GM23338 (cell line): ENCODE measurements around the gene PIRT. TPM values are rescaled to one million over a fixed set of nuclear protein-coding genes. Genes with fewer than 3 reads are reported as not detected.

Source experiments
- ATAC-seq: fragments of 200-7000 bp; cut with Tn5 transposase; 3 replicates; pipeline ENCODE4 v1.9.1; 2020
- DNase-seq: peaks from one replicate; pipeline ENCODE4 v3.0.0-alpha.2; 2015; ENCODE audit warnings: low spot score
- H2AFZ ChIP-seq: fragments of 200-600 bp; sonication (generic); 2 replicates; pipeline ENCODE4 v1.8.0; 2016; ENCODE audit warnings: antibody characterized with exemption, mild to moderate bottlenecking, moderate library complexity
- H3F3A ChIP-seq: fragments of 200-600 bp; sonication (generic); replicated peaks from 2 replicates; pipeline ENCODE4 v1.8.0; 2017; ENCODE audit warnings: antibody characterized with exemption, mixed run types, low read depth
- H3K27ac ChIP-seq: fragments of 200-600 bp; sonication (generic); 2 replicates; pipeline ENCODE4 v1.6.1; 2016; ENCODE audit warnings: low read depth
- H3K27me3 ChIP-seq: fragments of 200-600 bp; sonication (generic); 2 replicates; pipeline ENCODE4 v1.8.0; 2016; ENCODE audit warnings: mild to moderate bottlenecking, mixed run types, moderate library complexity; ENCODE audit not compliant: insufficient read depth
- H3K36me3 ChIP-seq: fragments of 200-600 bp; sonication (generic); 2 replicates; pipeline ENCODE4 v1.8.0; 2016; ENCODE audit warnings: mild to moderate bottlenecking; ENCODE audit not compliant: insufficient read depth
- H3K4me1 ChIP-seq: fragments of 200-600 bp; sonication (generic); 2 replicates; pipeline ENCODE4 v1.8.0; 2016; ENCODE audit warnings: mild to moderate bottlenecking, moderate library complexity; ENCODE audit not compliant: insufficient read depth
- H3K4me2 ChIP-seq: fragments of 200-600 bp; sonication (generic); 2 replicates; pipeline ENCODE4 v1.7.1; 2017; ENCODE audit warnings: mixed run types
- H3K4me3 ChIP-seq: fragments of 200-600 bp; sonication (generic); 2 replicates; pipeline ENCODE4 v1.6.1; 2016; ENCODE audit warnings: mixed run types
- H3K79me2 ChIP-seq: fragments of 200-600 bp; sonication (generic); replicated peaks from 2 replicates; pipeline ENCODE4 v1.8.0; 2017; ENCODE audit warnings: mild to moderate bottlenecking; ENCODE audit not compliant: insufficient read depth
- H3K9me2 ChIP-seq: fragments of 200-600 bp; sonication (generic); 2 replicates; pipeline ENCODE4 v1.8.0; 2017; ENCODE audit not compliant: insufficient read depth
- H4K20me1 ChIP-seq: fragments of 200-600 bp; sonication (generic); replicated peaks from 2 replicates; pipeline ENCODE4 v1.8.0; 2017; ENCODE audit warnings: mild to moderate bottlenecking; ENCODE audit not compliant: insufficient read depth
- H3K27ac Mint-ChIP-seq: 2 replicates; pipeline ENCODE4 v1.8.0; 2020; ENCODE audit warnings: inconsistent platforms, mild to moderate bottlenecking, moderate library complexity, mixed read lengths
- H3K27me3 Mint-ChIP-seq: 3 replicates; pipeline ENCODE4 v1.8.0; 2022; ENCODE audit warnings: low read depth, mild to moderate bottlenecking, moderate library complexity, mixed read lengths, inconsistent platforms; ENCODE audit not compliant: insufficient read depth, poor library complexity
- H3K36me3 Mint-ChIP-seq: 3 replicates; pipeline ENCODE4 v1.8.0; 2021; ENCODE audit warnings: low read depth, mild to moderate bottlenecking, inconsistent platforms, moderate library complexity, mixed read lengths
- H3K4me1 Mint-ChIP-seq: 3 replicates; pipeline ENCODE4 v1.8.0; 2020; ENCODE audit warnings: mild to moderate bottlenecking, inconsistent platforms, mixed read lengths
- H3K4me3 Mint-ChIP-seq: 3 replicates; pipeline ENCODE4 v1.8.0; 2021; ENCODE audit warnings: moderate library complexity, mild to moderate bottlenecking, inconsistent platforms, mixed read lengths
- H3K9me3 Mint-ChIP-seq: 3 replicates; pipeline ENCODE4 v1.8.0; 2020; ENCODE audit warnings: moderate library complexity, mild to moderate bottlenecking, inconsistent platforms, mixed read lengths
- CREB1 ChIP-seq: fragments of 250-450 bp; sonication (Bioruptor Pico); IDR thresholded peaks from 2 replicates; pipeline ENCODE4 v1.5.0; 2020; ENCODE audit warnings: low read depth, mild to moderate bottlenecking, moderate library complexity
- EZH2 ChIP-seq: fragments of 200-600 bp; sonication (generic); IDR thresholded peaks from one replicate; pipeline ENCODE4 v1.8.0; 2017; ENCODE audit warnings: antibody characterized with exemption, mild to moderate bottlenecking, low read depth; ENCODE audit not compliant: unreplicated experiment
- EZH2phosphoT487 ChIP-seq: fragments of 200-600 bp; sonication (generic); IDR thresholded peaks from one replicate; pipeline ENCODE4 v1.8.1; 2018; ENCODE audit warnings: antibody characterized with exemption; ENCODE audit not compliant: unreplicated experiment
- JUNB ChIP-seq: IDR thresholded peaks from one replicate; pipeline ENCODE4 v1.6.1; 2016; ENCODE audit warnings: antibody characterized with exemption; ENCODE audit not compliant: unreplicated experiment
- NANOG ChIP-seq: IDR thresholded peaks from 2 replicates; pipeline ENCODE4 v1.6.1; 2016; ENCODE audit warnings: antibody characterized with exemption, borderline replicate concordance
- POLR2AphosphoS5 ChIP-seq: IDR thresholded peaks from 2 replicates; pipeline ENCODE4 v1.6.1; 2016; ENCODE audit warnings: antibody characterized with exemption, low read depth
- STAT1 ChIP-seq: IDR thresholded peaks from one replicate; pipeline ENCODE4 v1.6.1; 2016; ENCODE audit warnings: antibody characterized with exemption; ENCODE audit not compliant: unreplicated experiment
- ZNF114 ChIP-seq: fragments of 250-450 bp; sonication (Bioruptor Pico); IDR thresholded peaks from 2 replicates; pipeline ENCODE4 v1.5.0; 2020; ENCODE audit warnings: mild to moderate bottlenecking, moderate library complexity
- ZNF331 ChIP-seq: fragments of 250-450 bp; sonication (Bioruptor Pico); IDR thresholded peaks from 2 replicates; pipeline ENCODE4 v1.5.0; 2020; ENCODE audit warnings: low read depth, mild to moderate bottlenecking, moderate library complexity
- polyA plus RNA-seq: library from polyadenylated mRNA; unstranded; fragments of >200 nt; fragmentation: Nextera tagmentation; extraction: Ambion mirVana; gene quantifications from 2 replicates; pipeline ENCODE4 v1.2.1, GENCODE V29; 2016
- total RNA-seq: library from RNA; depleted of rRNA; stranded (reverse); fragments of >200 nt; shearing (Covaris generic); gene quantifications from 2 replicates; pipeline ENCODE4 v1.2.3, GENCODE V29; 2014
- TF ChIP-seq, protein P1 (sequence below), 2 experiments: fragments of 200-600 bp in 1 of 2; sonication (generic) in 1 of 2; conservative IDR thresholded peaks; 2 replicates each; pipeline versions ENCODE4 v1.5.1 to v1.6.1; 2016 to 2017; ENCODE audit warnings: antibody characterized with exemption in 2 of 2, low read depth in 2 of 2, mild to moderate bottlenecking in 2 of 2, moderate library complexity in 1 of 2
- TF ChIP-seq, protein P2 (sequence below): IDR thresholded peaks from one replicate; pipeline ENCODE4 v1.6.1; 2018; ENCODE audit warnings: antibody characterized with exemption; ENCODE audit not compliant: unreplicated experiment
- TF ChIP-seq, protein P3 (sequence below): IDR thresholded peaks from 2 replicates; pipeline ENCODE4 v1.6.1; 2016; ENCODE audit warnings: antibody characterized with exemption
- TF ChIP-seq, protein P4 (sequence below): fragments of 250-450 bp; sonication (Bioruptor Pico); IDR thresholded peaks from 2 replicates; pipeline ENCODE4 v1.5.0; 2020; ENCODE audit warnings: mild to moderate bottlenecking, moderate library complexity

PIRT gene
- total and polyA plus RNA-seq, 2 experiments from 2014 or later, result not detected

DNA sequence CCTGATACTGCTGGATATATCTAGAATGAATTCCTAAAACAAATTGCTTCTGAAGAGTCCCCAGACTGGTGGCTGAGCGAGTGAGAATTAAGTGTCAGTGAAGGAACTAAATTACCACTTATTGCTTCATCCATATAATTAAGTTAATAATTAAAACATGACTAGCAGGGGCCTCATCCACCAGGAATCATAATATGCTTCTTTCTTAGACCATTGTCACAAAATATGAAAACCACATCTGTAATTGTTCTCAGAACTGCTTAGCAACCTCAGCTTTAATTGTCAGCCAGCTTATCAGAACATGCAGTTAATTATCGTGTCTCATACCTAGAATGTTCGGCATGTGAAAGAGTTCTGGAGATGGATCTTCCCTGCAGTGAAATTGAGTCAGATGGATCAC is 21.2 kb upstream of the PIRT start:
- H3K27me3 Mint-ChIP-seq, result peaks cover 10% of the 10 kb centered on the region
- H3K4me1 Mint-ChIP-seq, result no peaks in the 10 kb centered on the region
- H2AFZ ChIP-seq, result no peak overlapping the region
- no peaks in the 10 kb centered on the region for H3K79me2 ChIP-seq
- H3K36me3 ChIP-seq, result no peaks in the 10 kb centered on the region; the same call in 1 of the 2 replicates
- no peak for TF ChIP-seq EZH2
- TF ChIP-seq STAT1, result no peak
- no peak for TF ChIP-seq ZNF331 (CRISPR knock-in tag)
- TF ChIP-seq, protein P1, sequence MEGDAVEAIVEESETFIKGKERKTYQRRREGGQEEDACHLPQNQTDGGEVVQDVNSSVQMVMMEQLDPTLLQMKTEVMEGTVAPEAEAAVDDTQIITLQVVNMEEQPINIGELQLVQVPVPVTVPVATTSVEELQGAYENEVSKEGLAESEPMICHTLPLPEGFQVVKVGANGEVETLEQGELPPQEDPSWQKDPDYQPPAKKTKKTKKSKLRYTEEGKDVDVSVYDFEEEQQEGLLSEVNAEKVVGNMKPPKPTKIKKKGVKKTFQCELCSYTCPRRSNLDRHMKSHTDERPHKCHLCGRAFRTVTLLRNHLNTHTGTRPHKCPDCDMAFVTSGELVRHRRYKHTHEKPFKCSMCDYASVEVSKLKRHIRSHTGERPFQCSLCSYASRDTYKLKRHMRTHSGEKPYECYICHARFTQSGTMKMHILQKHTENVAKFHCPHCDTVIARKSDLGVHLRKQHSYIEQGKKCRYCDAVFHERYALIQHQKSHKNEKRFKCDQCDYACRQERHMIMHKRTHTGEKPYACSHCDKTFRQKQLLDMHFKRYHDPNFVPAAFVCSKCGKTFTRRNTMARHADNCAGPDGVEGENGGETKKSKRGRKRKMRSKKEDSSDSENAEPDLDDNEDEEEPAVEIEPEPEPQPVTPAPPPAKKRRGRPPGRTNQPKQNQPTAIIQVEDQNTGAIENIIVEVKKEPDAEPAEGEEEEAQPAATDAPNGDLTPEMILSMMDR (conservative IDR thresholded peaks at IDR 0.05; ENCODE audit: low read depth in 2 of 2), result no peak
- TF ChIP-seq CREB1 (CRISPR knock-in tag), result no peak
- TF ChIP-seq JUNB, result no peak
- no peak for TF ChIP-seq ZNF114 (CRISPR knock-in tag)
- TF ChIP-seq NANOG, result no peak
- TF ChIP-seq, protein P2, sequence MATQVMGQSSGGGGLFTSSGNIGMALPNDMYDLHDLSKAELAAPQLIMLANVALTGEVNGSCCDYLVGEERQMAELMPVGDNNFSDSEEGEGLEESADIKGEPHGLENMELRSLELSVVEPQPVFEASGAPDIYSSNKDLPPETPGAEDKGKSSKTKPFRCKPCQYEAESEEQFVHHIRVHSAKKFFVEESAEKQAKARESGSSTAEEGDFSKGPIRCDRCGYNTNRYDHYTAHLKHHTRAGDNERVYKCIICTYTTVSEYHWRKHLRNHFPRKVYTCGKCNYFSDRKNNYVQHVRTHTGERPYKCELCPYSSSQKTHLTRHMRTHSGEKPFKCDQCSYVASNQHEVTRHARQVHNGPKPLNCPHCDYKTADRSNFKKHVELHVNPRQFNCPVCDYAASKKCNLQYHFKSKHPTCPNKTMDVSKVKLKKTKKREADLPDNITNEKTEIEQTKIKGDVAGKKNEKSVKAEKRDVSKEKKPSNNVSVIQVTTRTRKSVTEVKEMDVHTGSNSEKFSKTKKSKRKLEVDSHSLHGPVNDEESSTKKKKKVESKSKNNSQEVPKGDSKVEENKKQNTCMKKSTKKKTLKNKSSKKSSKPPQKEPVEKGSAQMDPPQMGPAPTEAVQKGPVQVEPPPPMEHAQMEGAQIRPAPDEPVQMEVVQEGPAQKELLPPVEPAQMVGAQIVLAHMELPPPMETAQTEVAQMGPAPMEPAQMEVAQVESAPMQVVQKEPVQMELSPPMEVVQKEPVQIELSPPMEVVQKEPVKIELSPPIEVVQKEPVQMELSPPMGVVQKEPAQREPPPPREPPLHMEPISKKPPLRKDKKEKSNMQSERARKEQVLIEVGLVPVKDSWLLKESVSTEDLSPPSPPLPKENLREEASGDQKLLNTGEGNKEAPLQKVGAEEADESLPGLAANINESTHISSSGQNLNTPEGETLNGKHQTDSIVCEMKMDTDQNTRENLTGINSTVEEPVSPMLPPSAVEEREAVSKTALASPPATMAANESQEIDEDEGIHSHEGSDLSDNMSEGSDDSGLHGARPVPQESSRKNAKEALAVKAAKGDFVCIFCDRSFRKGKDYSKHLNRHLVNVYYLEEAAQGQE, result no peak
- TF ChIP-seq, protein P3, sequence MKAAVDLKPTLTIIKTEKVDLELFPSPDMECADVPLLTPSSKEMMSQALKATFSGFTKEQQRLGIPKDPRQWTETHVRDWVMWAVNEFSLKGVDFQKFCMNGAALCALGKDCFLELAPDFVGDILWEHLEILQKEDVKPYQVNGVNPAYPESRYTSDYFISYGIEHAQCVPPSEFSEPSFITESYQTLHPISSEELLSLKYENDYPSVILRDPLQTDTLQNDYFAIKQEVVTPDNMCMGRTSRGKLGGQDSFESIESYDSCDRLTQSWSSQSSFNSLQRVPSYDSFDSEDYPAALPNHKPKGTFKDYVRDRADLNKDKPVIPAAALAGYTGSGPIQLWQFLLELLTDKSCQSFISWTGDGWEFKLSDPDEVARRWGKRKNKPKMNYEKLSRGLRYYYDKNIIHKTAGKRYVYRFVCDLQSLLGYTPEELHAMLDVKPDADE, result no peak
- TF ChIP-seq EZH2phosphoT487, result no peak
- TF ChIP-seq, protein P4, sequence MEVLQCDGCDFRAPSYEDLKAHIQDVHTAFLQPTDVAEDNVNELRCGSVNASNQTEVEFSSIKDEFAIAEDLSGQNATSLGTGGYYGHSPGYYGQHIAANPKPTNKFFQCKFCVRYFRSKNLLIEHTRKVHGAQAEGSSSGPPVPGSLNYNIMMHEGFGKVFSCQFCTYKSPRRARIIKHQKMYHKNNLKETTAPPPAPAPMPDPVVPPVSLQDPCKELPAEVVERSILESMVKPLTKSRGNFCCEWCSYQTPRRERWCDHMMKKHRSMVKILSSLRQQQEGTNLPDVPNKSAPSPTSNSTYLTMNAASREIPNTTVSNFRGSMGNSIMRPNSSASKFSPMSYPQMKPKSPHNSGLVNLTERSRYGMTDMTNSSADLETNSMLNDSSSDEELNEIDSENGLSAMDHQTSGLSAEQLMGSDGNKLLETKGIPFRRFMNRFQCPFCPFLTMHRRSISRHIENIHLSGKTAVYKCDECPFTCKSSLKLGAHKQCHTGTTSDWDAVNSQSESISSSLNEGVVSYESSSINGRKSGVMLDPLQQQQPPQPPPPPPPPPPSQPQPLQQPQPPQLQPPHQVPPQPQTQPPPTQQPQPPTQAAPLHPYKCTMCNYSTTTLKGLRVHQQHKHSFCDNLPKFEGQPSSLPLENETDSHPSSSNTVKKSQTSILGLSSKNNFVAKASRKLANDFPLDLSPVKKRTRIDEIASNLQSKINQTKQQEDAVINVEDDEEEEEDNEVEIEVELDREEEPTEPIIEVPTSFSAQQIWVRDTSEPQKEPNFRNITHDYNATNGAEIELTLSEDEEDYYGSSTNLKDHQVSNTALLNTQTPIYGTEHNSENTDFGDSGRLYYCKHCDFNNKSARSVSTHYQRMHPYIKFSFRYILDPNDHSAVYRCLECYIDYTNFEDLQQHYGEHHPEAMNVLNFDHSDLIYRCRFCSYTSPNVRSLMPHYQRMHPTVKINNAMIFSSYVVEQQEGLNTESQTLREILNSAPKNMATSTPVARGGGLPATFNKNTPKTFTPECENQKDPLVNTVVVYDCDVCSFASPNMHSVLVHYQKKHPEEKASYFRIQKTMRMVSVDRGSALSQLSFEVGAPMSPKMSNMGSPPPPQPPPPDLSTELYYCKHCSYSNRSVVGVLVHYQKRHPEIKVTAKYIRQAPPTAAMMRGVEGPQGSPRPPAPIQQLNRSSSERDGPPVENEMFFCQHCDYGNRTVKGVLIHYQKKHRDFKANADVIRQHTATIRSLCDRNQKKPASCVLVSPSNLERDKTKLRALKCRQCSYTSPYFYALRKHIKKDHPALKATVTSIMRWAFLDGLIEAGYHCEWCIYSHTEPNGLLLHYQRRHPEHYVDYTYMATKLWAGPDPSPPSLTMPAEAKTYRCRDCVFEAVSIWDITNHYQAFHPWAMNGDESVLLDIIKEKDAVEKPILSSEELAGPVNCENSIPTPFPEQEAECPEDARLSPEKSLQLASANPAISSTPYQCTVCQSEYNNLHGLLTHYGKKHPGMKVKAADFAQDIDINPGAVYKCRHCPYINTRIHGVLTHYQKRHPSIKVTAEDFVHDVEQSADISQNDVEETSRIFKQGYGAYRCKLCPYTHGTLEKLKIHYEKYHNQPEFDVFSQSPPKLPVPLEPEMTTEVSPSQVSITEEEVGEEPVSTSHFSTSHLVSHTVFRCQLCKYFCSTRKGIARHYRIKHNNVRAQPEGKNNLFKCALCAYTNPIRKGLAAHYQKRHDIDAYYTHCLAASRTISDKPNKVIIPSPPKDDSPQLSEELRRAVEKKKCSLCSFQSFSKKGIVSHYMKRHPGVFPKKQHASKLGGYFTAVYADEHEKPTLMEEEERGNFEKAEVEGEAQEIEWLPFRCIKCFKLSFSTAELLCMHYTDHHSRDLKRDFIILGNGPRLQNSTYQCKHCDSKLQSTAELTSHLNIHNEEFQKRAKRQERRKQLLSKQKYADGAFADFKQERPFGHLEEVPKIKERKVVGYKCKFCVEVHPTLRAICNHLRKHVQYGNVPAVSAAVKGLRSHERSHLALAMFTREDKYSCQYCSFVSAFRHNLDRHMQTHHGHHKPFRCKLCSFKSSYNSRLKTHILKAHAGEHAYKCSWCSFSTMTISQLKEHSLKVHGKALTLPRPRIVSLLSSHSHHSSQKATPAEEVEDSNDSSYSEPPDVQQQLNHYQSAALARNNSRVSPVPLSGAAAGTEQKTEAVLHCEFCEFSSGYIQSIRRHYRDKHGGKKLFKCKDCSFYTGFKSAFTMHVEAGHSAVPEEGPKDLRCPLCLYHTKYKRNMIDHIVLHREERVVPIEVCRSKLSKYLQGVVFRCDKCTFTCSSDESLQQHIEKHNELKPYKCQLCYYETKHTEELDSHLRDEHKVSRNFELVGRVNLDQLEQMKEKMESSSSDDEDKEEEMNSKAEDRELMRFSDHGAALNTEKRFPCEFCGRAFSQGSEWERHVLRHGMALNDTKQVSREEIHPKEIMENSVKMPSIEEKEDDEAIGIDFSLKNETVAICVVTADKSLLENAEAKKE, result no peak
- no peak for TF ChIP-seq POLR2AphosphoS5
- H3K27ac ChIP-seq, result no peak overlapping the region
- 0 out of 2 replicates have a peak, but pooled peaks cover 3% of the 10 kb centered on the region for H3K9me2 ChIP-seq
- no peak overlapping the region for H3K4me2 ChIP-seq
- no peak for ATAC-seq
- no peaks in the 10 kb centered on the region for H3F3A ChIP-seq
- H3K36me3 Mint-ChIP-seq, result peaks cover 7% of the 10 kb centered on the region; the same call in 2 of the 3 replicates
- H4K20me1 ChIP-seq, result no peaks in the 10 kb centered on the region
- H3K4me1 ChIP-seq, result no peaks in the 10 kb centered on the region
- H3K4me3 Mint-ChIP-seq, result no peak overlapping the region
- no peaks in the 10 kb centered on the region for H3K27me3 ChIP-seq
- H3K4me3 ChIP-seq, result no peak overlapping the region
- H3K27ac Mint-ChIP-seq, result no peak overlapping the region
- no peak for DNase-seq
- peaks cover 90% of the 10 kb centered on the region for H3K9me3 Mint-ChIP-seq
